ENCODE data around the gene NSDHL. TPM values are rescaled to one million over a fixed set of nuclear protein-coding genes. Genes with fewer than 3 reads are reported as not detected.
"Not testable (repeated sequence)": the region's sequence is repeated elsewhere in the genome, so short reads cannot be mapped to it uniquely, and the experiment has no call there.

Gene NSDHL
- polyA plus RNA-seq, 3 donors, result 8.2 to 21.3 (median 19.9) TPM

DNA sequence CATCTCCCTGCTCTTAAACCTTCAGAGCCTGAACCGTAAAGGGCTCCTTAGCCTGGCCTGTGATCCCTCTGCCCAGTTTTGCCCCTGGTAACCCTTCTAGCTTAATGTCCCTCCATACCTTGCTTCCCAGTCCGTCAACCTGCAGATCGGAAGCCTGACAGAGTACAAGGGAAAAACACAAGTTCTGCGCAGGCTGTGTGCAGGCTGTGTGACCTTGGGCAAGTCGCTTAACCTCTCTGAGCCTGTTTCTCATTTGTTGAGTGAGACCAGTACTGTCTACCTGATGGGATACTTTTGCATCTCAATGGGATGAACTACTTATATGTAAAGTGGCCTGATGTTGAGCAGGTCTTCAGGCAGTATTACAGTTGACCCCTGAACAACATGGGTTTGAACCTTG, 1.7 kb downstream of the NSDHL start:
- Mint-ChIP-seq H3K27ac (peak overlapping the region in 1 of 7 donors; percentile 60), H3K4me3 (no peak overlapping the region), H3K36me3 (peaks cover 4 to 13% of the 10 kb centered on the region in 2 donors), H3K4me1 (peaks cover 20% of the 10 kb centered on the region), H3K9me3 (peaks cover 0 to 7% (median 0%) of the 10 kb centered on the region in 7 donors), H3K27me3 (ENCODE audit: low read depth in 3 of 3) (peaks cover 0 to 11% (median 2%) of the 10 kb centered on the region in 3 donors)
- Histone ChIP-seq H2AFZ (ENCODE audit: insufficient read depth, low read depth, low read length, poor library complexity, severe bottlenecking) (no peak overlapping the region), H3K4me1 (ENCODE audit: control insufficient read depth in 1 of 2, insufficient read depth in 2 of 2, low read length in 2 of 2) (peaks cover 12 to 17% of the 10 kb centered on the region in 2 donors), H3K4me3 (replicated peaks in 1 of 3; ENCODE audit: low read depth in 2 of 3, low read length in 3 of 3) (no peak overlapping the region), H3K9me3 (replicated peaks in 1 of 2; ENCODE audit: control insufficient read depth in 1 of 2, insufficient read depth in 1 of 2, low read length in 2 of 2) (no peaks in the 10 kb centered on the region), H3K4me2 (replicated peaks; ENCODE audit: extremely low read depth, low read length, poor library complexity, severe bottlenecking) (no peak overlapping the region), H3K36me3 (replicated peaks in 1 of 2; ENCODE audit: control insufficient read depth in 1 of 2, insufficient read depth in 2 of 2, low read length in 2 of 2) (peaks cover 2 to 13% of the 10 kb centered on the region in 2 donors), H3K79me2 (ENCODE audit: insufficient read depth, low read length) (peaks cover 21% of the 10 kb centered on the region), H3K27ac (ENCODE audit: low read depth in 1 of 2, low read length in 2 of 2) (no peak overlapping the region), H4K20me1 (ENCODE audit: insufficient read depth, low read length) (no peaks in the 10 kb centered on the region), H3K9ac (ENCODE audit: insufficient read depth, low read length, poor library complexity, severe bottlenecking) (no peak overlapping the region), H3K27me3 (ENCODE audit: control insufficient read depth in 2 of 2, insufficient read depth in 2 of 2, low read length in 2 of 2) (no peaks in the 10 kb centered on the region)
- no peak for DNase-seq
- TF ChIP-seq, protein P1, sequence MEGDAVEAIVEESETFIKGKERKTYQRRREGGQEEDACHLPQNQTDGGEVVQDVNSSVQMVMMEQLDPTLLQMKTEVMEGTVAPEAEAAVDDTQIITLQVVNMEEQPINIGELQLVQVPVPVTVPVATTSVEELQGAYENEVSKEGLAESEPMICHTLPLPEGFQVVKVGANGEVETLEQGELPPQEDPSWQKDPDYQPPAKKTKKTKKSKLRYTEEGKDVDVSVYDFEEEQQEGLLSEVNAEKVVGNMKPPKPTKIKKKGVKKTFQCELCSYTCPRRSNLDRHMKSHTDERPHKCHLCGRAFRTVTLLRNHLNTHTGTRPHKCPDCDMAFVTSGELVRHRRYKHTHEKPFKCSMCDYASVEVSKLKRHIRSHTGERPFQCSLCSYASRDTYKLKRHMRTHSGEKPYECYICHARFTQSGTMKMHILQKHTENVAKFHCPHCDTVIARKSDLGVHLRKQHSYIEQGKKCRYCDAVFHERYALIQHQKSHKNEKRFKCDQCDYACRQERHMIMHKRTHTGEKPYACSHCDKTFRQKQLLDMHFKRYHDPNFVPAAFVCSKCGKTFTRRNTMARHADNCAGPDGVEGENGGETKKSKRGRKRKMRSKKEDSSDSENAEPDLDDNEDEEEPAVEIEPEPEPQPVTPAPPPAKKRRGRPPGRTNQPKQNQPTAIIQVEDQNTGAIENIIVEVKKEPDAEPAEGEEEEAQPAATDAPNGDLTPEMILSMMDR (IDR thresholded peaks at IDR 0.05), result no peak
- intact Hi-C loops (cut with micrococcal nuclease), result no loop called here
- WGBS (ENCODE audit: insufficient coverage), result 100% methylated on average over 3 of the region's 5 CpGs

DNA sequence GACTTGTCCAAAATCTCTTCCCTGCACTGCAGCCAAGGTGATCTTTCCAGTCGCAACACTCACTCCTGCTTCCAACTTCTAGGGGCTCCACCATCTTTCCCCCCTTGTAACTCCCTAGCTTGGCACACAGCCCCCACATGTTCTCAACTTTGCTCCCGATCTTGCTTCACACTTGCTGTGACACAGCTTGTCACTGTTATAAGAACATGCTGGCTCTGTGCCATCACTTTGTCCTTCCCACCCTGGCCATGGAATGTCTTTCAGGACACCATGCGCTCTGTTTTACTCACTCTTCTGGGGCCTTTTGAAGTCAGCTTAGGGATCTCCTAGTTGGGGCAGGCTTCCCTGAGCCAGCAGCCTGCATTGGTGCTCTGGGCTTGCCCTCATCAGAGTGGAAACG, 2.5 kb downstream of the NSDHL start:
- no peaks in the 10 kb centered on the region for H3K9me3 ChIP-seq (replicated peaks in 1 of 2; ENCODE audit: control insufficient read depth in 1 of 2, insufficient read depth in 1 of 2, low read length in 2 of 2)
- peaks cover 0 to 7% (median 0%) of the 10 kb centered on the region in 7 donors for H3K9me3 Mint-ChIP-seq
- H3K4me1 ChIP-seq (ENCODE audit: control insufficient read depth in 1 of 2, insufficient read depth in 2 of 2, low read length in 2 of 2), result peaks cover 12 to 17% of the 10 kb centered on the region in 2 donors
- H2AFZ ChIP-seq (ENCODE audit: insufficient read depth, low read depth, low read length, poor library complexity, severe bottlenecking), result no peak overlapping the region
- H3K4me3 Mint-ChIP-seq, result no peak overlapping the region
- H3K4me2 ChIP-seq (replicated peaks; ENCODE audit: extremely low read depth, low read length, poor library complexity, severe bottlenecking), result no peak overlapping the region
- 100% methylated on average over 2 of the region's 4 CpGs for WGBS (ENCODE audit: insufficient coverage)
- peaks cover 2 to 13% of the 10 kb centered on the region in 2 donors for H3K36me3 ChIP-seq (replicated peaks in 1 of 2; ENCODE audit: control insufficient read depth in 1 of 2, insufficient read depth in 2 of 2, low read length in 2 of 2)
- H3K27ac ChIP-seq (ENCODE audit: low read depth in 1 of 2, low read length in 2 of 2), result no peak overlapping the region
- peak overlapping the region in 1 of 7 donors; percentile 19 for H3K27ac Mint-ChIP-seq
- TF ChIP-seq, protein P1 (IDR thresholded peaks at IDR 0.05), result no peak
- peaks cover 21% of the 10 kb centered on the region for H3K4me1 Mint-ChIP-seq
- H3K27me3 ChIP-seq (ENCODE audit: control insufficient read depth in 2 of 2, insufficient read depth in 2 of 2, low read length in 2 of 2), result no peaks in the 10 kb centered on the region
- H3K27me3 Mint-ChIP-seq (ENCODE audit: low read depth in 3 of 3), result peaks cover 0 to 8% (median 2%) of the 10 kb centered on the region in 3 donors
- no peak overlapping the region for H3K9ac ChIP-seq (ENCODE audit: insufficient read depth, low read length, poor library complexity, severe bottlenecking)
- H3K79me2 ChIP-seq (ENCODE audit: insufficient read depth, low read length), result peaks cover 21% of the 10 kb centered on the region
- no peak for DNase-seq
- H4K20me1 ChIP-seq (ENCODE audit: insufficient read depth, low read length), result no peaks in the 10 kb centered on the region
- peaks cover 4 to 13% of the 10 kb centered on the region in 2 donors for H3K36me3 Mint-ChIP-seq
- intact Hi-C loops (cut with micrococcal nuclease), result no loop called here
- H3K4me3 ChIP-seq (replicated peaks in 1 of 3; ENCODE audit: low read depth in 2 of 3, low read length in 3 of 3), result no peak overlapping the region

DNA sequence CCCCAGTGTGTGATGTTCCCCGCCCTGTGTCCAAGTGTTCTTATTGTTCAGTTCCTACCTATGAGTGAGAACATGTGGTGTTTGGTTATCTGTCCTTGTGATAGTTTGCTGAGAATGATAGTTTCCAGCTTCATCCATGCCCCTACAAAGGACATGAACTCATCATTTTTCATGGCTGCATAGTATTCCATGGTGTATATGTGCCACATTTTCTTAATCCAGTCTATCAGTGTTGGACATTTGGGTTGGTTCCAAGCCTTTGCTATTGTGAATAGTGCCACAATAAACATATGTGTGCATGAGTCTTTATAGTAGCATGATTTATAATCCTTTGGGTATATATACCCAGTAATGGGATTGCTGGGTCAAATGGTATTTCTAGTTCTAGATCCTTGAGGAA, 4.6 kb downstream of the NSDHL start:
- H3K4me3 ChIP-seq (replicated peaks in 1 of 3; ENCODE audit: low read depth in 2 of 3, low read length in 3 of 3); H3K27me3 ChIP-seq (ENCODE audit: control insufficient read depth in 2 of 2, insufficient read depth in 2 of 2, low read length in 2 of 2); H3K4me2 ChIP-seq (replicated peaks; ENCODE audit: extremely low read depth, low read length, poor library complexity, severe bottlenecking); H3K9me3 ChIP-seq (replicated peaks in 1 of 2; ENCODE audit: control insufficient read depth in 1 of 2, insufficient read depth in 1 of 2, low read length in 2 of 2); H3K27ac Mint-ChIP-seq; H3K27ac ChIP-seq (ENCODE audit: low read depth in 1 of 2, low read length in 2 of 2); DNase-seq; H3K4me3 Mint-ChIP-seq; H2AFZ ChIP-seq (ENCODE audit: insufficient read depth, low read depth, low read length, poor library complexity, severe bottlenecking); H3K9ac ChIP-seq (ENCODE audit: insufficient read depth, low read length, poor library complexity, severe bottlenecking); H4K20me1 ChIP-seq (ENCODE audit: insufficient read depth, low read length); intact Hi-C loops (cut with micrococcal nuclease); H3K9me3 Mint-ChIP-seq: not testable (repeated sequence)
- Mint-ChIP-seq H3K4me1 (peaks cover 18% of the 10 kb centered on the region), H3K27me3 (ENCODE audit: low read depth in 3 of 3) (peaks cover 0 to 15% (median 2%) of the 10 kb centered on the region in 3 donors), H3K36me3 (peaks cover 5 to 12% of the 10 kb centered on the region in 2 donors)
- Histone ChIP-seq H3K36me3 (replicated peaks in 1 of 2; ENCODE audit: control insufficient read depth in 1 of 2, insufficient read depth in 2 of 2, low read length in 2 of 2) (peaks cover 2 to 13% of the 10 kb centered on the region in 2 donors), H3K4me1 (ENCODE audit: control insufficient read depth in 1 of 2, insufficient read depth in 2 of 2, low read length in 2 of 2) (peaks cover 8 to 11% of the 10 kb centered on the region in 2 donors), H3K79me2 (ENCODE audit: insufficient read depth, low read length) (peaks cover 21% of the 10 kb centered on the region)
- no CpG with 5 or more reads among the region's 1 CpG for WGBS (ENCODE audit: insufficient coverage)
